T-helper 17 cell (primary cell): ENCODE measurements around the gene LMBR1L. TPM values are rescaled to one million over a fixed set of nuclear protein-coding genes. Genes with fewer than 3 reads are reported as not detected.

Experiments
- ATAC-seq: fragments of 150-1000 bp; cut with Tn5 transposase; 2 replicates; pipeline ENCODE4 v1.10.0; 2021; ENCODE audit warnings: mild to moderate bottlenecking, moderate library complexity
- DNase-seq, 3 donors: peaks; one replicate each; pipeline versions ENCODE4 v3.0.0 to v3.0.0-alpha.2; 2020 to 2021
- H3K9me3 ChIP-seq: one replicate; pipeline ENCODE4 v1.7.0; 2013; ENCODE audit warnings: low read length, mild to moderate bottlenecking; ENCODE audit not compliant: control insufficient read depth, poor library complexity, severe bottlenecking
- H3K27ac Mint-ChIP-seq: one replicate; pipeline ENCODE4 v1.8.0; 2022; ENCODE audit warnings: mild to moderate bottlenecking, moderate library complexity, mixed read lengths
- H3K27me3 Mint-ChIP-seq: one replicate; pipeline ENCODE4 v1.8.0; 2022; ENCODE audit warnings: mixed read lengths
- H3K36me3 Mint-ChIP-seq: one replicate; pipeline ENCODE4 v1.8.0; 2022; ENCODE audit warnings: low read depth, mixed read lengths
- H3K4me1 Mint-ChIP-seq: one replicate; pipeline ENCODE4 v1.8.0; 2022; ENCODE audit warnings: mild to moderate bottlenecking, mixed read lengths
- H3K4me3 Mint-ChIP-seq: one replicate; pipeline ENCODE4 v1.8.0; 2022; ENCODE audit warnings: mild to moderate bottlenecking, moderate library complexity, mixed read lengths
- total RNA-seq, 4 donors: library from RNA in 2 of 4; stranded (reverse) in 2 of 4; gene quantifications; one replicate each; pipeline ENCODE4 v1.2.3 and lab custom pipeline; 2022 to 2026

LMBR1L gene
- total RNA-seq, 2 donors from 2014 or later, result 257 to 270 TPM

DNA sequence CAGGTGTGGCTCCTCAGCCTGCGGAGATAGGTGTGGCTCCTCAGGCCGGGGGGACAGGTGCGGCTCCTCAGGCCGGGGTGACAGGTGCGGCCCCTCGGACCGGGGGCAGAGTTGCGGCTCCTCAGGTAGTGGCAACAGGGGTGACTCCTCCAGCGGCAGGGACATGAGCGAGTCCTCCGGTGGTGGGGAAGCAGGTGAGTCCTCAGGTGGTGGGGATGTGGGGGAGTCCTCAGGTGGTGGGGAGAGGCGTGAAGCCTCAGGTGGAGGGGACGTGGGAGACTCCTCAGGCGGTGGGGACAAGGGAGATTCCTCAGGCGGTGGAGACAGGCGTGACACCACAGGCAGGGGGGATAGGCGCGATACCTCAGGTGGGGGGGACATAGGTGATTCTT is 59.3 kb downstream of the LMBR1L start:
- Mint-ChIP-seq H3K27me3 (no peaks in the 10 kb centered on the region), H3K27ac (peak overlapping the region; percentile 63), H3K36me3 (peaks cover 21% of the 10 kb centered on the region), H3K4me3 (no peak overlapping the region), H3K4me1 (peaks cover 29% of the 10 kb centered on the region)
- H3K9me3 ChIP-seq, result no peaks in the 10 kb centered on the region
- DNase-seq (no peak), ATAC-seq (no peak)

DNA sequence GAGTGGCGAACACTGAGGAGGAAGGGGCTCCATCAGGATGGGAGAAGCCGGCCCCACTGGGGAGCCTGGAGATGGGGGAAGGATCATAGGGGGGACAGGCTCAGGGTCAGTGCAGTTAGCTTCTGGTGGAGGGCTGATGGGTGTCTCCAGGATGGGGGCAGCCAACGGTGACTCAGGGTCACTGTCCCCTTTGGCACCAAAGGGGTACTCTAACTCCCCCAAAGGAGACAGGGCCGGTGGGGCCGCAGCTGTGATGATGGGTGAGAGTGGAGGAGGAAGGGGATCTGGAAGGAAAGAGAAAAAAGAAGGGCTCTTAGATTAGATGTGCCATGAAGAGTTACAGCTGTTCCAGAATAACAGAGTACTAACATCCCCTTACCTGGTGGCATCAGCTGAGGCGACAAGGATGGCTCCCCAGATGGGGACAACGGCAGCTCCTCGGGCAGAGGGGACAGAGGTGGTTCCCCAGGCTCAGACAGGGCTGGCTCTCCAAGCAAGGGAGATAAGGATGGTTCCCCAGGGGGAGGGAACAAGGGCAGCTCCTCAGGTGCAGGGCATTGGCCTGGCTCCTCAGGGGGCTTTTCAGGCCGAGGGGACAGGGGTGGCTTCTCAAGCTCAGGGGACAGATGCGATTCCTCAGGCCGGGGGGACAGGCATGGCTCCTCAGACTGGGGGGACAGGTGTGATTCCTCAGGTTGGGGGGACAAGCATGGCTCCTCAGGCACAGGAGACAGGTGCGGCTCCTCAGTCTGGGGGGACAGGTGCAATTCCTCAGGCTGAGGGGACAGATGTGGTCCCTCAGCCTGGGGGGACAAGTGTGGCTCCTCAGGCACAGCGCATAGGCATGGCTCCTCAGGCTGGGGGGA is 59.9 kb downstream of the LMBR1L start:
- Mint-ChIP-seq H3K4me3 (no peak overlapping the region), H3K36me3 (peaks cover 19% of the 10 kb centered on the region), H3K4me1 (peaks cover 22% of the 10 kb centered on the region), H3K27me3 (no peaks in the 10 kb centered on the region), H3K27ac (no peak overlapping the region)
- ATAC-seq (no peak), DNase-seq (no peak)
- H3K9me3 ChIP-seq, result no peaks in the 10 kb centered on the region

DNA sequence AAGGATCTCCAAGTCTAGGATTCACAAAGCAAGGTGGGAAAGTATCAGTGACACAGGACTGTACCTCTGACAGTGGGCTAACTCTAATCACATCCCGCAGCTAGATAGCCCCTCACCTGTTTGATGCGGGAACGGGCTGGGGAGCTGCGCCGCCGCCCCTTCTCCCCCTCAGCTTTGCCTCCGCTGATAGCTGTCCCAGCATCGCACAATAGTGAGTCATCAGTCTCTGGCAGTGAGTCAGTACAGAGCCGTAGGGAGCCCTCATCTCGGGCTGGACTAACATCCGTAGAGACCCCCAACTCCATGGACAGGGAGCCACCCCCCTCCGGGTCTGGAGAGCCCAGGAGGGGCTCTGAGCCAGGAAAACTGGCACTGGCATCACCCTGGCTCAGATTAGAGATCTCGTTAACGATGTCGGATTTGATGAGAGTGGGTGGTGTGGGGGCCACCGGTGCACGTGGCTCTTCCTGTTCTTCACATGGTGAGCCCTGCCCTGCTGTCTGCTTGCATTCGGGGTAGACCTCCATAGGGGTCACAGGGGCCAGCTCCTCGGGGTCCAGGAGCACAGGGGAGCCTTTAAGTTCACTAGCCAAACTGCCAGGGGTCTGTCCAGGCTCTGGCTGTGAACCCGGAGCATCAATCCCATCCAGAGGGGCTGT is 61.0 kb downstream of the LMBR1L start:
- DNase-seq (no peak), ATAC-seq (no peak)
- Mint-ChIP-seq H3K36me3 (peaks cover 18% of the 10 kb centered on the region), H3K4me3 (no peak overlapping the region), H3K27me3 (no peaks in the 10 kb centered on the region), H3K27ac (no peak overlapping the region), H3K4me1 (peaks cover 13% of the 10 kb centered on the region)
- H3K9me3 ChIP-seq, result no peaks in the 10 kb centered on the region

DNA sequence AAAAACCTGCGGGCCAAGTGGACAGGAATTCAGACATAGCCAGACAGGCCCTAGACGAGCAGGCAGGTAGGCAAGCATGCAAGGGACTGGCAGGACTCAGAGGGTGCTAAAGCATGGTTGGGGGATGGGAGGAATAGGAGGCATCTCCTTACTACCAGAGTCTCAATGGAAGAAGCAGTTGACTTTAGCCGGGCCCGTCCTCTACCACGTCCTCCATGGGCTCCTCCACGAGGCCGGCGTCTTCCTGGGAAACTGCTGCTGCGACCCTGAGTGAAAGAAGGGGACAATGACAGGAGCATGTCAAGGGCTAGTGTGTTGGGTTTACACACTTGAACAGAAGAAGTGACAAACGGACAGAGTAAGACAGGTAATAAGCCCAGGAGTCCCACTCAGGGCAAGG is 61.7 kb downstream of the LMBR1L start:
- Mint-ChIP-seq H3K4me3 (no peak overlapping the region), H3K36me3 (peaks cover 17% of the 10 kb centered on the region), H3K27me3 (no peaks in the 10 kb centered on the region), H3K4me1 (peaks cover 8% of the 10 kb centered on the region), H3K27ac (no peak overlapping the region)
- H3K9me3 ChIP-seq, result no peaks in the 10 kb centered on the region
- ATAC-seq (no peak), DNase-seq (no peak)

Other genes with a start within 250 kb of the LMBR1L start
- 1 to 10 TPM; 6.0 to 8.2 TPM for gene RND1, start 245.0 kb downstream of the LMBR1L start, total RNA-seq
- 100 to 1,000 TPM; 132 to 145 TPM for gene FKBP11, start 185.4 kb downstream of the LMBR1L start, total RNA-seq
- 100 to 1,000 TPM in 1 of 2 donors, 10 to 100 TPM in 1; 80.1 to 111 TPM for gene ARF3, start 153.4 kb downstream of the LMBR1L start, total RNA-seq
- 10 to 100 TPM; 13.8 to 17.6 TPM for gene WNT10B, start 139.1 kb downstream of the LMBR1L start, total RNA-seq
- gene WNT1, start 132.5 kb downstream of the LMBR1L start, total RNA-seq, result 1 to 10 TPM; 2.2 to 2.3 TPM
- under 1 TPM; 0.62 to 0.70 TPM for gene DDN, start 111.5 kb downstream of the LMBR1L start, total RNA-seq
- gene PRKAG1, start 92.1 kb downstream of the LMBR1L start, total RNA-seq, result 10 to 100 TPM; 41.4 to 47.7 TPM
- 100 to 1,000 TPM; 137 to 139 TPM for gene KMT2D, start 50.1 kb downstream of the LMBR1L start, total RNA-seq
- gene RHEBL1, start 40.9 kb downstream of the LMBR1L start, total RNA-seq, result 1 to 10 TPM; 7.9 to 8.1 TPM
- gene DHH, start 16.0 kb downstream of the LMBR1L start, total RNA-seq, result under 1 TPM; 0.17 to 0.44 TPM
- gene TUBA1B, start 20.5 kb upstream of the LMBR1L start, total RNA-seq, result 100 to 1,000 TPM; 137 to 159 TPM
- gene TUBA1A, start 78.2 kb upstream of the LMBR1L start, total RNA-seq, result 100 to 1,000 TPM; 282 to 416 TPM
- gene TUBA1C, start 154.2 kb upstream of the LMBR1L start, total RNA-seq, result 10 to 100 TPM; 49.7 to 66.7 TPM
- not detected for gene PRPH, start 184.3 kb upstream of the LMBR1L start, total RNA-seq
- under 1 TPM in 1 of 2 donors, not detected in 1; 0.55 TPM for gene TROAP, start 212.4 kb upstream of the LMBR1L start, total RNA-seq
- not detected for gene C1QL4, start 226.3 kb upstream of the LMBR1L start, total RNA-seq
- not detected for gene DNAJC22, start 236.0 kb upstream of the LMBR1L start, total RNA-seq